ENCODE measurements around the gene BMF.
A peak's percentile ranks its signal among the peaks of the same experiment; 100 is the strongest.

Gene BMF

DNA sequence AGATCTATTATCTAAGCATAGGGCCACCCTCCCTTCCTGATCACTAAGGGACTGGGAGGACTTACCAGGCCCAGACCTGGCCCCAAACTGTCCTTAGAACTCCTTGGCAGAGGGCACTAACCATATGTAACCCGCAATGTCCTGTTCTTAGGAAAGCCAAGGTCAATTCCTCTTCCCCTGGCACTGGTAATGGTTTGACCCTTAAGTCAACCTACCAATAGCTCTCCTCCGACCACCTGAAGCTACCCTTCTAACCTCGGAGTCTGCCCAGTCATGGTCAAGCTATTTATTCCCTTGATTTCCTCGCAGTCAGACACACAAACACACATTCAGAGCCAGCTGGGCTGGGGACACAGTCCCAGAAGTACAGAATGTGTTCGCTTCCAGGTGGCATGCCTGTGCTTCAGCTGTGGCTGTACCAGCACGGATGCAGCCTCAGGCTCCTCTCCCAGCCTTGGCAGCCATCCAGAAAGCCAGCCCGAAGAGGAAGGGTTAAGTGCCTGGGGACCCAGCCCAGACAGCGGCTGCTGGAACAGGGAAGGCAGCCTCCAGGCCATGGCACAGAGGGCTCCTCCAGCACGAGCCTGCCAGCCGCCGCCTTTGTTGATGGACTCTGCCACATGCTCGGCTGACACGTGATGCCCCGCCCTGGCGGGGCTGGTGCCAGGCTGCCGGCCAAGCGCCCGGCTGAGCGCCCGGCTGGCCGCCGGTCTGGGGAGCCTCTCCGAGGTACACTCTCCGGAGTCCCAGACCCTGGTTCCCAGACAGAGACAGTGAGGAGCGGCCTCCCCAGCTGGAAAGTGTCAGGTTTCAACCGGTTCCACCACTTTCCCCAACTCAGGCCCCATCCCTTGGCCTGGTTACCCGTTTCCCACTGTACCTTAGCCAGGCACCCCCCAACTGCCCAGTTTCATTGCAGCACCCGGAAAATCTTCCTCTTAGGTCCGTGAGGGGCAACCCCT is 5.5 kb downstream of the BMF start:
- peak; percentile 88 for DNase-seq

DNA sequence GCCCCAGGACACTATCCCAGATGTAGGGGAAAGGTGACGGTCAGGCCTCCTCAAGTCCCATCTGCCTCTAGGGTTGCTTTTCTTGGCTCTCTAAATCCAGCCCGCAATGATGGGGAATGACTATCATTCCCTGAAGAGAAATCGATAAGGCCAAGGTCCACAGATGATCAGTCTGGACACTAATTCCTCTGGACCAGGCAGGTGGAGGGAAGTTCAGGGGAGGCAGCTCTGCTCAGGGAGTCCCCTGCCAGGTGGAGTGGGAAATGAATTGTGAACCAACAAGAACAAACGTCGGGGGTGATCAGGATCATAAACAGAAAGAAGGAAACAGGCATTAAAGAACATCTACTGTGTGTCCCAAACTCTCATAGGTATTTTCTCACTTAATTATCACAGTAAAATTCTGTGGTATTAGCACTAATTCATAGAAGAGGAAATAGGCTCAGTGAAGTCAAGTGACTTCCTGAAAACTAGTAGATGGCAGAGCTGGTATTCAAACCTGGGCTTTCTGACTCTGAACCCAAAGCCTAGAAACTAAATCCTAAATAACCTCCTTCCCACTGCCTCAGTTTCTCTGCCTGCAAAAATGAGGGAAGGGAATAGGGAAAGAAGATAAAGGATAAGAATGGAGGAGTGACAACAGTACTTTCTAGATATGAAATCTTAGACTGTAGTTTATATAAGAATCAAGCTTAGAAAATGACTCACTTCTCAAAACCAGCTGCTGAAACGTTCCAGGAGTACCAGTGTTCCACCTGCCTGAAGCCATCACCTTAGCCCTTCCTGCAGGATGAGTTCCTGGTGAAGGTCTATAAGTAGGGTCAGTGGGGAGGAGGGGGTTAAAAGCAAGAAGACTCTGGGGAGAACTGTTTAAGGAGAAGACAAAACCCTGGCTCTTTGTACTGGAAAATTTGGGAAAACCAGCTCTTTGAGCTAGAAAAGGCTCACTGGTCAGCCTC is 7.5 kb downstream of the BMF start:
- no peak for DNase-seq

- DNase-seq = no peak
Observed at GRCh38 chr15:40100123-40100946, 8.3 kb downstream of the BMF start.

- peak; percentile 65 for DNase-seq
Observed at GRCh38 chr15:40098489-40099261, 10.0 kb downstream of the BMF start.

GRCh38 chr15:40097968-40098476 is 10.7 kb downstream of the BMF start:
- no peak for DNase-seq

GRCh38 chr15:40097096-40097967 is 11.3 kb downstream of the BMF start:
- no peak for DNase-seq

DNA sequence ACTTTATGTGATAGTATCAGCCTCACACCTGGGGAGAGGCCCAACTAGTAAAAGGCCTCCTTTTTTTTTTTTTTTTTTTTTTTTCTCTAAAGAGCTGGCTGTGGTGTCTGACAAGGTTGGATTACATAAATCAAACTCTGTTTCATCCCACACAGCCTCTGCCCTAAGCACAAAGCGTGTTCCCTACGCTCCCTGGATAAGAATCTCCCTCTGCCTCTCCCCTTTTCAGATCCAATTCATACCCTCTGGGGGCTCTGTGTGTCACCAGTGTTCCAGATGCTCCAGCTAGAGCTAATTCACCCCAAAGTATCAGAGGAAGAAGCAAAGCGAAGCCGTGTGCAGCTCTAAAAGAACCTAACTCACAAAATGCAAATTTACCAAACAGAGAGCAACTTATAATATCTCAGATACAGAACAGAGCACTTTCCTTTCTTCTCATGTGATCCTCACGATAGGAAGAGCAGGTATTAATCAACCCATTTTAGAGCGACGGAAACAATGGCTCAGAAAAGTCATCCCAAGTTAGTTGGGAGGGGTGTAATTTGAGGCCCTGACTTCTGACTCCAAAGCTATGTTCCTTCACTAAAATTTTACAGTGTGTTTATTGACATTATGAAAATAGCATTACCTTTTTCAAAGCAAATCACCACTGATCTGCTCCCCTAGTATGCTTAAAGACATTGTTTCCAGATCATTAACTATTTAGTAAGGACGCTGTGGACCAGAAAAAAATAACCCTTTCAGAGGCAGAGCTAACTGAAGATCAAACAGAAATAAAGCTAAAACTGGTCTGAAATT is 12.4 kb downstream of the BMF start:
- peak; percentile 53 for DNase-seq

- DNase-seq = no peak
Observed at GRCh38 chr15:40095371-40096093, 13.1 kb downstream of the BMF start.

- no peak for DNase-seq
Observed at GRCh38 chr15:40094156-40094555, 14.5 kb downstream of the BMF start.

DNA sequence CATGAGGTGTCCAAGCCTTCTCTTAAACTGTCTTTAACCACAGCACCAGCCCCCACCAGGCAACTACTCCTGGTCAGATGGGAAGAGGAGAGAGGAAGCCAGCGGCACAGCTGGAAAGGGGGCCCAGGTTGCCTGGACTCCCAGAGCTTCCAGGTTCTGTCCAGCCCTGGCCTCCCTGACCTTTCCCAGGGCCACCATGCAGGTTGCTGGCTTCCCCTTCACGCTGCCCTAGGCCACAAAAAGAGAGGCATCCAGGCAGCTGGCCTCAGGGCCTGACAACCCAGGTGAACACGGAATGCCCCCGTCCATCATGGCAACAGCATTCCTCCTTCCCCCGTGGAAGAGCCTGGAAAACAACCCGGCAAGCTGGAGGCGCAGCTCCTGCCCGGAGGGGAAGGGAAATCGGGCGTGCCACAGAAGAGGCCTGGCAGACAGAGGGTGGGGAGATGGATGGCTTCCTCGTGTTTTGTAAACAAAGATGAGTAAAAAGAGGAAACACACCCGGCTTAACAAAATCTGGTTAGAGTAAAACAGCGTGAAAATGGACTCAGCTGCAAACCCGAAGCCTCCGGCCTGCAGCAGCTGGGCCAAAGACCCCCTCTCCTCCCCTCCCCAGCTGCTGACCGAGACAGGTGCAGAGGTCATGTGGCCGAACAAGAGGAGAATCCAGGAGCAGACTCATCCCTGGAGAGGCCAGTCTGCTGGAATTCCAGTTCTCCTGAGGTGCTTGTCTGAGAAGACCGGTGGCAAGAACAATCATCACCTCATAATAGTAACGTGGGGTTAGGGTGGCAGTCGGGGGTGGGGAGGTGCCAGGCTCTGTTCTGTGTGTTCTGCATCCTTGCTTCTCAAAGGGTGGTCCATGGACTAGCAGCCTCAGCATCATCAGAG is 15.5 kb downstream of the BMF start:
- DNase-seq = peak; percentile 31

DNA sequence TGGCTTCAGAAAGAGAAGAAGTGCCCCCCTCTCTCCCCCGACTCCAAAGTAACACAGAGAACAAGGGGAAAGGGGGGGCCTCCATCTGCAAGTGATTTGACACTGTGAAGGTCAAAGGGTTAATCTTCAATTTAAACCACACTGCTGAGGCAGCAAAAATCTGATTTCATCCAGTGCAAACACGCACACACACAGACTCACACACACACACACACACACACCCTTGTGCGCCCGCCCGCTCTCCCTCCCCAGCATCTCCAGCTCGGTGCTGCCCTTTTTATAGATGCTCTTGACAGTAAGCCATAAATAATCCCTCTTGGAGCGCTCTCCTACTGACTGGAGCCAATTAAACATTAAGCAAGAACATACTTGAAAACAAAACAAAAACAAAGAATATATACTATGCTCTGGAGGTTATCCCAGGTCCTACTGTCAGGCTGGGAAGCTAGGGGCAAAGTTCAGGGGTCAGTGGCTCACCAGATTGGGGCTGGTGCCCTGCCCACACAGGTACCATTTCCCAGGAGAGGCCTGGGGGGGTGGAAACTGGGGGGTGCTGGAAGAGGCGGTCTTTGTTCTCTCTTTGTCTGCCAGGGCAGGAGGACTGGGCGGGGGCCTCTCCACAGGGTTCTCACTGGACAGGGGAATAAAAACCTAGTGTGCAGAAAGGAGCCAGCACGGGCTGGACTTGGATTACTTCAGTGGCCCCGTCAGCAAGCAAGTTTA is 16.3 kb downstream of the BMF start:
- peak; percentile 68 for DNase-seq

- DNase-seq = no peak
Observed at GRCh38 chr15:40091861-40092255, 16.8 kb downstream of the BMF start.

DNA sequence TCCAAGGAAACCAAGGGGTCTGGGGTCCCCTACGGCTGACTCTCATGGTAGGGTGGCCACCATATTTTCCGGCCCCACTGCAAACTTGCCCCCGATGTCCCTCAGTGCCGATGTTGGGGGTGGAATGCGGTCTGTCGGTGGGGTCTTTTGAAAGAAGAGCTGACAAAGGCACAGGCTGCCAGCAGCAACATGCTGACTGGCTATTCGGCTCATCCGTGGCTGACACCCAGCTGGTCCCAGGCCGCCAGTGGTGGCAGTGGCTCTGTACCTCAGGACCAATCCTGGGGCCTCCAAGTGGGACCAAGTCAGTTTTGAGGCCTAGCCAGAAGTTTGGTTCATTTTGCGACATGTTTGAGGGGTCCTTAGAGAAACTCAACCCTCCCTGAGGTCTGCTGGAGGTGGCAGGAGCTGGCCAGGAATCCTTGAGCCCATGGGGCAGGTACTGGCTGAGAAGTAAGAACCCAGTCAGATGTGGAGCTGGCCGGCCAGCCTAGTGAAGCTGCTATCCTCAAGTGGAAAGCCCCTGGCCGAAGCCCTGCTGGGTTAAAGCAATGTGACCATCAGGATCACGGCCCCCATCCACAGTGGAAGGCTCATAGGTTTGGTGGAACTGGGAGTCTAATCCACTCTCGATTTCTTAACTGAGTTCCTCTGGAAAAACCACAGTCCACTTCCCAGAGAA is 17.8 kb downstream of the BMF start:
- no peak for DNase-seq

- DNase-seq = no peak
Observed at GRCh38 chr15:40088929-40089755, 19.5 kb downstream of the BMF start.

Measured in DMS79 (cell line).